ACC112 (cell line): ENCODE data around the gene DHX58.
A peak's percentile ranks its signal among the peaks of the same experiment; 100 is the strongest.

Experiments
- H2AFZ ChIP-seq: fragments of 200-600 bp; sonication (generic); one replicate; pipeline ENCODE4 v1.6.0; 2017; ENCODE audit warnings: antibody characterized with exemption, low read length; ENCODE audit not compliant: unreplicated experiment
- H3K27ac ChIP-seq: fragments of 200-600 bp; sonication (generic); 2 replicates; pipeline ENCODE4 v1.5.1; 2014; ENCODE audit warnings: low read depth, mild to moderate bottlenecking, antibody characterized with exemption, low read length, moderate library complexity
- H3K27me3 ChIP-seq: fragments of 200-600 bp; sonication (generic); 2 replicates; pipeline ENCODE4 v1.6.1; 2014; ENCODE audit warnings: mild to moderate bottlenecking, antibody characterized with exemption, low read length, moderate library complexity, mixed read lengths; ENCODE audit not compliant: insufficient read depth
- H3K36me3 ChIP-seq: fragments of 200-600 bp; sonication (generic); 2 replicates; pipeline ENCODE4 v1.6.1; 2016; ENCODE audit warnings: mild to moderate bottlenecking, antibody characterized with exemption, low read length, moderate library complexity, mixed read lengths; ENCODE audit not compliant: insufficient read depth
- H3K4me1 ChIP-seq: fragments of 200-600 bp; sonication (generic); one replicate; pipeline ENCODE4 v1.6.1; 2016; ENCODE audit warnings: low read length, mixed read lengths; ENCODE audit not compliant: insufficient read depth, unreplicated experiment, control insufficient read depth
- H3K4me3 ChIP-seq: fragments of 200-600 bp; sonication (generic); 2 replicates; pipeline ENCODE4 v1.5.1; 2014; ENCODE audit warnings: mild to moderate bottlenecking, low read depth, low read length
- H3K79me2 ChIP-seq: fragments of 200-600 bp; sonication (generic); one replicate; pipeline ENCODE4 v1.6.0; 2016; ENCODE audit warnings: low read length; ENCODE audit not compliant: control insufficient read depth, unreplicated experiment, insufficient read depth

DHX58 gene

DNA sequence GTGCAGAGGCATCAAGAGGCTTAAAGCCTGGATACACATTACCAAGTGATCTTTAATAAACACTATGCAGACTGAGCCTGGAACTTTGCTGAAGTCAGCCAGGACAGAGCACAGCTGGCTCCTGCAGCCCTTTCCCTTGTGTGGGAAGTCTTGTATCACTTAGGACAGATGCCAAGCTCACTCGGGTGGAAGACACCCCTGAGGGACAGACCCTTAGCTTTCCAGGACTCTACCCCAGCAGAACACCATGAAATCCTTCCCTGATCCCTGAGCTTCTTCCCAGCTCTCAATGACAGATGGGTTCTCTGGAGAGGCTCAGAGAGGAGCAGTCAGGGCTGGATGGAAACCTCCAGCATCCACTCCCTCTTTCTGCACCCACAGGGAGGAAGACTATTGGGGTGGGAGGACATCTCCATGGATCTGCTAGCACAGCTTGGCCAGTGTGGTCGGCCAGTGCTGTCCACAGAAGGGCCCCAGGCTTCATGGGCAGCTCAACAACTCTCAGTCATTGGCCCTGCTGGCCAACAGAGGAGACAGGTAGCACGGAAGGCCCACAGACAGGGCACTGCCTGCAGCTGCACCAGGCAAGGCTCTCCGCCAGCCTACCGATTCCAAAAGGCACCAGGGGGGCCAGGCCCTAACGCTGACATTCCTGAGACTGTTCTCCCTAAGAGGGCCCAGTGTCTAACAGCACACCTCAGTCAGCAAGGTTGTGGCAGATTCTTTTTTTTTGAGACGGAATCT, 26.4 kb upstream of the DHX58 start:
- H3K27me3 ChIP-seq: no peaks in the 10 kb centered on the region
- 0 out of 2 replicates have a peak, but pooled peaks cover 5% of the 10 kb centered on the region for H3K36me3 ChIP-seq
- H2AFZ ChIP-seq: no peak overlapping the region
- H3K4me1 ChIP-seq: peaks cover 42% of the 10 kb centered on the region
- H3K27ac ChIP-seq: no peak overlapping the region
- H3K4me3 ChIP-seq: no peak overlapping the region
- H3K79me2 ChIP-seq: peaks cover 84% of the 10 kb centered on the region

DNA sequence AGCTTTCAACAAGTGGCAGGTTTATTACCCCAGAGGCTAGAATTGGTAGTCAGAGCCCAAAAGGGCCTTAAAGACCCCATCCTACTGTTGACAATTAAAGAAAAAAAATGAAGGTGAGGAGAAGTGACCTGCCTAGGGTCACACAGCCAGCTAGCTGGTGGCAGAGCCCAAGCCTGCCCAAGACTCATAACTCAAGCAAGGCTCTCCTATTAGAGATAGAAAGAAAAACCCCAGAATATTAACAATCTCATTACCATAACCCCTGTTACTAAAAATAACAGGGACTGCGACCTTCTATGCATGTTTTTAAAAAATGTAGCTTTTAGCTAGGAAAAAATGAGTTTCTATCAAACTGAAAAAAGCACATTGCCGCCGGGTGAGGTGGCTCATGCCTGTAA, 24.1 kb upstream of the DHX58 start:
- H3K79me2 ChIP-seq: peaks cover 84% of the 10 kb centered on the region
- H3K36me3 ChIP-seq: 0 out of 2 replicates have a peak, but pooled peaks cover 5% of the 10 kb centered on the region
- H3K27me3 ChIP-seq: no peaks in the 10 kb centered on the region
- peaks cover 44% of the 10 kb centered on the region for H3K4me1 ChIP-seq
- 0 out of 2 replicates have a peak overlapping the region, but pooled peaks have one; percentile 60 for H3K27ac ChIP-seq
- H2AFZ ChIP-seq: no peak overlapping the region
- H3K4me3 ChIP-seq: no peak overlapping the region

DNA sequence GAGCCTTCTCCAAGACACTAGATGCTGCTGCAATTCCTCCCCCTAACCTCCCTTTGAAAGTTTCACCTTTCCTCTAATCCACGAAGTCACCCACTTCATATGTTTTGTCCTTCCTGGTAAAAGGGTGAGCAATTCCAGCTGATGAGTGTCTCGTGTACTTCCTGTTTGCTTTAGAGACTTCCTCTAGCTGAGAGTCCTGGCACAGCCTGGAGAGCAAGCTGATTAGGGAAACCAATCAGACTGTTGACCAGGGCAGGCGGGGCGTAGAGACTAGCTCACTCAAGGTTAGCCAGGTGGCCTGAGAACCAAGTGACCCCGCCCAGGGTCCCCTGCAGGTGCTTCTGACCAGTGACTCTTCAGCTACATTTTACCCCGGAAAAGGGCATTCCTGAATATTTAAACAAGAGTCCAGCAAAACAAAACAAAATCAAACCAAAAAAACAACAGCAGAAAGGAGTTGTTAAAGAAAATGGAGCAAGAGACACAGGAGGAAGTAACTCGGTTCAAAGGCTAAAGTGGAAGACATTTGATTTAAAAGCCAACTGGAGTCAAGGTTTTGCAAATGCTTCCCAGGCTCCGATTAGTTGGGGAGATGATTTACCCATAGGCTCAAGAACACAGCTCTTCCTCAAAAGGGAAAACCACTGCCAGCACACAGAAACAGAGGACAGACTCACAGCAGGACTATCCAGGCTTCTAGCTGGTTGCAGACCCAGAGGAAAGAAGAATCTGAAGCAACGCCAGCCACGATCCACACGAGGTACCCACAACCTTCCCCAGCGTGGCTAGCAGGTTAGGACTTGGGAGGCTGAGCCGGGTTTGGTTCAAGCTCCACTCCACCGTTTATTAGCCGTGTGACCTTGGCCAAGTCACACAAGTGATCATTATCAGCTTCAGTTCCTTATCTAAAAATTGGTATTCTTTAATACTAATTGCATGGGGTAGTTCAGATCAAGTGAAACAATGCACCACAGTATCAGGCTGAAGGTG, 23.4 kb upstream of the DHX58 start:
- H3K79me2 ChIP-seq: peaks cover 84% of the 10 kb centered on the region
- H3K4me1 ChIP-seq: peaks cover 46% of the 10 kb centered on the region
- no peaks in the 10 kb centered on the region for H3K27me3 ChIP-seq
- H3K4me3 ChIP-seq: no peak overlapping the region
- H2AFZ ChIP-seq: no peak overlapping the region
- H3K27ac ChIP-seq: peak overlapping the region; percentile 60
- H3K36me3 ChIP-seq: no peaks in the 10 kb centered on the region

DNA sequence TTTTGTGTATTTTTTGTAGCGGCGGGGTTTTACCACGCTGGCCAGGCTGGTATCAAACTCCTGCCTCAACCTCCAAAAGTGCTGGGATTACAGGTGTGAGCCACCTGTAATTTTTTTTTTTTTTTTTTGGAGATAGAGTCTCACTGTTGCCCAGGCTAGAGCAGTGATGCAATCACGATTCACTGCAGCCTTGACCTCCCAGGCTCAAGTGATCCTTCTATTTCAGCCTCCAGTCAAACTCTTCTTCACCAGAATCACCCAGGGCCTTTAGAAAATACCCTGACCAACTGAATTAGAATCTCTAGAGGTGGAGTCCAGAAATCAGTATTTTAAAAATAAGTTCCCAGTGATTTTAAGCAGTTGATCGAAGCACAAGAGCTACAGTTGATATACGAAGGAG, 22.6 kb upstream of the DHX58 start:
- no peak overlapping the region for H2AFZ ChIP-seq
- no peaks in the 10 kb centered on the region for H3K27me3 ChIP-seq
- peaks cover 88% of the 10 kb centered on the region for H3K79me2 ChIP-seq
- peaks cover 46% of the 10 kb centered on the region for H3K4me1 ChIP-seq
- no peak overlapping the region for H3K4me3 ChIP-seq
- peak overlapping the region; percentile 23; the same call in 1 of the 2 replicates for H3K27ac ChIP-seq
- 0 out of 2 replicates have a peak, but pooled peaks cover 5% of the 10 kb centered on the region for H3K36me3 ChIP-seq

DNA sequence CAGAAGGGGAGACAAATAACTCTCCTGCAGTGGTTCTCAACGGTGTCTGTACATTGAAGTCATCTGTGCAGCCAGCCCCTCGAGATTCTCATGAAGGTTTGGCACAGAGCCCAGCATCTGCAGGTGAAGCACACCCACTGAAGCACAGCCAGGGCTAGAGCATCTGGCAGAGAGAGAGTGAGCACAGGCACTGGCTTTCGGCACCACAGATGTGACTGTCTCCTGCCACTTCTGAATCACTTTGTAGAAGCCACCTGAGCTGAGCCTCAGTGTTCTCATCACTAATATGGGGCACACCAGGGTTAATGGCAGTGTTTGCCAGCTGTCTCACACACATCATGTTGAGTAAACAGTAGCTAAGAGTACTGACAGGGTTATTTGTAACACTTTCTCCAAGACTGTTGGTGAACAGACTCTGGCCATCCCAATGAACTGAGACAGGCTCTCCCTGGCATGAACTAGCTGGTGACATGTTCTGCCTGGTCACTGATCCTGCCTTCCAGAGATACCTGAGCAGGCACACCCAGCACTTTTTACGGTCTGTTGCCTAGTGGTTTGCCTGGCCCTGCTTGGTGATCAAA, 21.0 kb upstream of the DHX58 start:
- peak overlapping the region; percentile 29; the same call in 1 of the 2 replicates for H3K27ac ChIP-seq
- peaks cover 46% of the 10 kb centered on the region for H3K4me1 ChIP-seq
- H2AFZ ChIP-seq: no peak overlapping the region
- H3K4me3 ChIP-seq: no peak overlapping the region
- H3K27me3 ChIP-seq: no peaks in the 10 kb centered on the region
- peaks cover 14% of the 10 kb centered on the region; the same call in 1 of the 2 replicates for H3K36me3 ChIP-seq
- H3K79me2 ChIP-seq: peaks cover 78% of the 10 kb centered on the region

DNA sequence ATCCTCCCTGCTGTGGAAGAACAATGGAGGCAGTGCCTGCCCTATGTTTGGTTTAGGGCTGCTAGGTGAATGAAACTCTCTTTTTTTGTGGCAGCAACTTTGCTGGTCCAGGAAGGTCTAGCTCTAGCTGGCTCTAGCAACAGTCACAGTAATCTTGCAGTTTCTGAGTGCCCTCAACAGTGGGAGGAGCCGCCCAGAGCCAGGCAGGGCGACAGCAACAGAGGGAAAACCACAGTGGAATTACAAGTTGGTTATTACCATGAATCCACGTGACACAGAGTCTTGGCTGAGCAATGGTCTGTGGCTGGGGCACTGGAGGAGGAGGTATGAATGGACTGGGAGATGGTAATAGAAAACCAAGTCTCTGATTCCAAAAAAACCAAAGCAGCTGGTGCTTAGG, 20.4 kb upstream of the DHX58 start:
- Histone ChIP-seq H2AFZ (no peak overlapping the region), H3K79me2 (peaks cover 72% of the 10 kb centered on the region), H3K27ac (peak overlapping the region; percentile 29; the same call in 1 of the 2 replicates), H3K4me3 (no peak overlapping the region), H3K27me3 (no peaks in the 10 kb centered on the region), H3K4me1 (peaks cover 46% of the 10 kb centered on the region), H3K36me3 (peaks cover 18% of the 10 kb centered on the region; the same call in 1 of the 2 replicates)

DNA sequence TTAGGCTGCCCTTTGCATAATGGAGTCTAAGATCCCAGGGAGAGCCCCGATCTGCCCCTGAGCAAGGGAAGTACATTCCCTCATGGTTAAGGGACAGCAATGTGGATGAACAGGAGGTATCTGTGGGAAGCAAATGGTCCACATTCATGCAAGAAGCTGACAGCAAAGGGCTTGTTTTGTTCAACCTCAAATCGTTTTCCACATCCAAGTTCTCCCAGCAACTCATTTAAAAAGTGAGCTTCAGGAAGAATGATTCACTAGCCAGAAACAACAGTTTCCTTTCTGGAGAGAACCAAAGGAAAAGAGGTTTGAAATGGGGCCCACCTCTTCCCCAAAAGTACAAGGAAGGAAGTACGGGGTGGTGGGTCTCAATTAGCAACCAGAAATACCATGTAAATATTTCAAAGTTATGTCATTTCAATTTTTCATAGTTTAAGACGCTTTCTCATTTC, 19.5 kb upstream of the DHX58 start:
- H3K4me1 ChIP-seq: peaks cover 46% of the 10 kb centered on the region
- H3K27ac ChIP-seq: peak overlapping the region; percentile 45
- H3K27me3 ChIP-seq: no peaks in the 10 kb centered on the region
- no peak overlapping the region for H3K4me3 ChIP-seq
- H3K36me3 ChIP-seq: peaks cover 18% of the 10 kb centered on the region; the same call in 1 of the 2 replicates
- H3K79me2 ChIP-seq: peaks cover 70% of the 10 kb centered on the region
- no peak overlapping the region for H2AFZ ChIP-seq

DNA sequence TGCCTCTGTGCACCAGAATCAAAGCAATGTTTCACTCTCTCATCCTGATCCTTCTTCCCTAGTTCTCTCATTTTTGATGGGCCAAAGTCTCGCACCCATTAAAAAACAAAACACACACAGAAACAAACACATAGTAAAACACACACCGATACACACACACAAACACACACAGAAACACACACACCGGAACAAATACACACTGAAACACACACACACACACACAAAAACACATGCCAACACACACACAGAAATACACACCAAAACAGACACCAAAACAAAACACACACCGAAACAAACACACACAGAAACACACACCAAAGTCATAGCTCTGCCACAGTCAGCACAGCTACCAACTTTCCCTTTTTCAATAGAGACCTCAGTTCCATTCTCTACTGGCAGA, 18.7 kb upstream of the DHX58 start:
- Histone ChIP-seq H3K27ac (peak overlapping the region; percentile 45), H3K4me1 (peaks cover 41% of the 10 kb centered on the region)

DNA sequence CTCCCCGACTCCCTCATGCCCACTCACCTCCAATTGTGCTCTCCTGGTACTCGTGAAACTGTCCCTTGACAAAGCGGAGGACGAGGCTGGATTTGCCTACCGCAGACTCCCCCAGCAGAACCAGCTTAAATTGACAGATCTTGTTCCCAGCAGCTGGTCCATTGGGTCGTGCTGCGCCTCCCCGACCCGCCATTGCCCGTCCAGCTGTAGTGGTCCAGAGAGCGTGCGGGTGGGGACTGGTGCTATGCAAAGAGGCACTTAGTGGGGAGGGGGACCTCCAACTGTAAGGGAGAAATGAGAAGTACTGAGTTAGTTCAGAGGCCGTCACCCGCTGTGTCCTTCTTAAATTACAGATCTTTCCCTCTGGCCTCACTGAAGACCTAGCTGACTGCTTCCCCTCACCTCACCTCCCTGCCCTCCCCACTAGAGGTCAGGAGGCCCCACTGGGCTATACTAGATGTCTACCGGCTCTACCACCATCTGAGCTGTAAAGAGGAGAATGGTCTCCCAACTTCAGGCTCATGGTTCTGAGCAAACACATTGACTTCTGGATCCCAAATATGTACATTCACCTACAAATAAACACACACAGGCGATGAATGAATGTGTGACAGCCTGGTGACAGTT, 17.9 kb upstream of the DHX58 start:
- Histone ChIP-seq H3K4me1 (peaks cover 33% of the 10 kb centered on the region), H3K36me3 (peaks cover 18% of the 10 kb centered on the region; the same call in 1 of the 2 replicates), H3K4me3 (no peak overlapping the region), H3K27me3 (no peaks in the 10 kb centered on the region), H2AFZ (no peak overlapping the region), H3K79me2 (peaks cover 55% of the 10 kb centered on the region), H3K27ac (no peak overlapping the region)

More for the DNA sequence above, 18.7 kb upstream of the DHX58 start:
- H3K4me3 ChIP-seq: no peak overlapping the region
- H3K79me2 ChIP-seq: peaks cover 64% of the 10 kb centered on the region
- peaks cover 18% of the 10 kb centered on the region; the same call in 1 of the 2 replicates for H3K36me3 ChIP-seq
- H3K27me3 ChIP-seq: no peaks in the 10 kb centered on the region
- H2AFZ ChIP-seq: no peak overlapping the region
